Cardiac fibroblast (primary cell): Measurements from ENCODE around the gene POLR3A.
A peak's percentile ranks its signal among the peaks of the same experiment; 100 is the strongest.

ENCODE experiments used
- DNase-seq, 2 donors: peaks; one replicate each; pipeline versions ENCODE4 v3.0.0 to v3.0.0-alpha.2; 2010; ENCODE audit warnings: low read depth in 2 of 2
- H3K4me3 ChIP-seq, 2 donors: replicated peaks in 1 of 2; 1 replicate in 1 of 2; 2 replicates in 1 of 2; pipeline ENCODE4 v1.5.1; 2011; ENCODE audit warnings: low read depth in 2 of 2, low read length in 2 of 2, mild to moderate bottlenecking in 2 of 2, moderate library complexity in 1 of 2
- CTCF ChIP-seq: IDR thresholded peaks from one replicate; pipeline ENCODE4 v1.5.1; 2011; ENCODE audit warnings: low read depth, mild to moderate bottlenecking, low read length, inconsistent platforms

The POLR3A gene

GRCh38 chr10:77959384-77959783 is 69.9 kb downstream of the POLR3A start:
- no peak for TF ChIP-seq CTCF
- no peak for DNase-seq
- H3K4me3 ChIP-seq, result no peak overlapping the region

DNA sequence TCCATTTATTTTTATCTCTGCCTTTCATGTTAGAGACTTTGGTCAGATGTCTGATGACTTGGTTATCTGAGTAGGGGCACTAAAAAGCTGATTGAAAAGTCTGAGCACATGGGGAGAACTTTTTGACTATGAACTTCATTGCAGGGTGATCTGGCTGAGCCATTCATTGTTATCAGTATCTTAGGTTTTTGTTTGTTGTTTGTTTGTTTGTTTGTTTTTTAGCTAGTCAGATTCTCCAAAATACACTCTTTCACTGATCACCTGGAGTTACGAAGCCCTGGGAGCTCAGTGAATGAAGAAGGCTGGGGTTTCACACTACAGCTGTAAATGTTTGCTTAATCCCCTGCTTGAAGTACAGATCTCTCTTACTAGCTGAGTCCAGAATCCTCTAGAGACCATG is 74.2 kb downstream of the POLR3A start:
- DNase-seq, result peak in 1 of 2 donors; percentile 31
- TF ChIP-seq CTCF, result no peak
- H3K4me3 ChIP-seq, result no peak overlapping the region

GRCh38 chr10:77949167-77949566 is 80.1 kb downstream of the POLR3A start:
- no peak overlapping the region for H3K4me3 ChIP-seq
- DNase-seq, result peak; percentile 27 to 66
- TF ChIP-seq CTCF, result no peak

GRCh38 chr10:77946084-77946483 is 83.2 kb downstream of the POLR3A start:
- DNase-seq, result peak in 1 of 2 donors; percentile 43
- no peak for TF ChIP-seq CTCF
- no peak overlapping the region for H3K4me3 ChIP-seq

GRCh38 chr10:77944519-77944918 is 84.8 kb downstream of the POLR3A start:
- H3K4me3 ChIP-seq, result no peak overlapping the region
- TF ChIP-seq CTCF, result no peak
- DNase-seq, result peak; percentile 85 to 97

DNA sequence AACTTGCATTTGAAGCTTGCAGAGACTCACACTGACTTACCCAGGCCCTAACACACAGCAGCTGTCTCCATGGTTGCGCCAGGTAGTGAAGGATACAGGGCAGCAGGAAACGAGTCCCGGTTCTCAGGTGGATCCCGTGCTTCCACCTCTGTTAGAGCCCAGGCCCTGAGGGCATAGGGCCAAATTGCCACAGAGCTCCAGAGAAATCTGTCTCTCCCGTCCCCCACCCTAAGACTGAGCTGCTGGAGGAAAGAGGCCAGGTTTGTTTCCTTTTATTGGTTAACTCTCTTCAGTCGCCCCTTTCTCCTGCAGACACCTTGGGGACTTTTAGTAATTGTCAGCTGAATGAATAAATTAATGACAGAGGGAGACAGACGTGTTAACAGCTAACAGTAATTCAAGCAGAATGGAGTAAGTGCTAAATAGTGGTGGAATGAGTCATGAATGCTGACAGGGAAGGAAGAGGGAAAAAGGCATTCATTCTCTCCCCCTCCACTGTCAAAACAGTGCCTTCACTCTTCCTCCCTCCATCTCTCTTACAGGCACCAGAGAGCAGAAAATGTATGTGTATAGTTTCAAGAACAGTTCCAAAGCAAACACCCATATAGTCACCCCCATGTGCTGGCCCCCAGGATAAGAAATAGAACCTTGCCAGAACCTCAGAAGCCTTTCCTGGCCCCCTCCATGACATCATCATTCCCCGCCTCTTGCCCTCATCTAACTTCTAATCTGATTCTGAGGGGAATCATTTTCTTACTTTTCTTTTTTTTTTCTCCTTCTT is 86.0 kb downstream of the POLR3A start:
- no peak for TF ChIP-seq CTCF
- peak; percentile 75 to 76 for DNase-seq
- H3K4me3 ChIP-seq, result no peak overlapping the region

DNA sequence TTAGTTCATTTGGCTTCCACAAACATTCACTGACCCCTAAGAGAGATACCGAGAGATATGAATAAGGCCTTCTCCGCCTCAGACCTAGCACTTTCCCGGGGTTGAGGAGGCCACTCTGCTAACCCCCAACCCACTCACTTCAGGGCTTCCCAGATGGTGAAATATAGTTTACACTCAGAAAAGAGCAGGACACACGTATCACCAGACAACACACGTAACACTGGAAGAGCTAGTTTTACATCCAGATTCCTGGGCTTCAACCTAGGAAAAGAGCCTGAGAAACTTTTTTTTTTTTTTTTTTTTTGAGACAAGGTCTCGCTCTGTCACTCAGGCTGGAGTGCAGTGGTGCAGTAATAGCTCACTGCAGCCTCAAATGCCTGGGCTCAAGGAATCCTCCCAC is 87.5 kb downstream of the POLR3A start:
- no peak for DNase-seq
- H3K4me3 ChIP-seq, result no peak overlapping the region
- TF ChIP-seq CTCF, result no peak
